Stimulated activated naive B cell treated with anti-CD40 and anti-IgM and Interleukin-4, amounts not matched to agents 10 μg/mL and 1 μg/mL and 100 μg/mL, for 72 hours (primary cell): ENCODE results near the gene PUM2.

ENCODE experiments used
- ATAC-seq, 2 donors: fragments of 150-1000 bp; cut with Tn5 transposase; replicated peaks; 2 replicates each; pipeline ENCODE4 v1.10.0; 2021; ENCODE audit warnings: moderate library complexity in 1 of 2
- DNase-seq: peaks from one replicate; pipeline ENCODE4 v3.0.0; 2021
- H3K27ac Mint-ChIP-seq: one replicate; pipeline ENCODE4 v1.8.0; 2022; ENCODE audit warnings: mild to moderate bottlenecking, mixed read lengths
- H3K27me3 Mint-ChIP-seq, 2 donors: one replicate each; pipeline ENCODE4 v1.8.0; 2022; ENCODE audit warnings: mixed read lengths in 2 of 2
- H3K36me3 Mint-ChIP-seq, 2 donors: one replicate each; pipeline ENCODE4 v1.8.0; 2022; ENCODE audit warnings: mixed read lengths in 2 of 2, mild to moderate bottlenecking in 1 of 2
- H3K4me1 Mint-ChIP-seq, 2 donors: one replicate each; pipeline ENCODE4 v1.8.0; 2022; ENCODE audit warnings: mixed read lengths in 2 of 2, mild to moderate bottlenecking in 1 of 2
- H3K4me3 Mint-ChIP-seq, 2 donors: one replicate each; pipeline ENCODE4 v1.8.0; 2022; ENCODE audit warnings: mild to moderate bottlenecking in 2 of 2, mixed read lengths in 2 of 2, moderate library complexity in 1 of 2
- H3K9me3 Mint-ChIP-seq, 2 donors: one replicate each; pipeline ENCODE4 v1.8.0; 2022; ENCODE audit warnings: mixed read lengths in 2 of 2, mild to moderate bottlenecking in 1 of 2

The PUM2 gene

GRCh38 chr2:20231159-20231558 is 119.5 kb downstream of the PUM2 start:
- peaks cover 39 to 40% of the 10 kb centered on the region in 2 donors for H3K27me3 Mint-ChIP-seq
- no peaks in the 10 kb centered on the region for H3K36me3 Mint-ChIP-seq
- H3K27ac Mint-ChIP-seq = no peak overlapping the region
- no peak for DNase-seq
- H3K9me3 Mint-ChIP-seq = no peaks in the 10 kb centered on the region
- ATAC-seq = no peak
- H3K4me1 Mint-ChIP-seq = no peaks in the 10 kb centered on the region
- H3K4me3 Mint-ChIP-seq = no peak overlapping the region

DNA sequence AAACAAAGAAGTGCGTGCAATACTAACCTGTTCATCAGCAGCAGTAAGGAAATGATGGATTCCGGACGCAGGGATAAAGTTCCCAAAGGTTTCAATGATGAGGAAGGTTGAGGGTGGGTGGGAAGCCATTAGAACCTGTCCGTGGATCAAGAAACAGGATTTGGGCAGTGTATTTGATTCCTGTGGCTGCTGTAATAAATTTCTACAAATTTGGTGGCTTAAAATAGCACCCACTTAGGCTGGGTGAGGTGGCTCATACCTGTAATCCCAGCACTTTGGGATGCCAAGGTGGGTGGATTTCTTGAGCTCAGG is 120.6 kb downstream of the PUM2 start:
- no peaks in the 10 kb centered on the region for H3K9me3 Mint-ChIP-seq
- no peak for DNase-seq
- H3K27me3 Mint-ChIP-seq = peaks cover 40 to 42% of the 10 kb centered on the region in 2 donors
- H3K4me1 Mint-ChIP-seq = peaks cover 5 to 8% of the 10 kb centered on the region in 2 donors
- H3K36me3 Mint-ChIP-seq = no peaks in the 10 kb centered on the region
- no peak overlapping the region for H3K4me3 Mint-ChIP-seq
- no peak overlapping the region for H3K27ac Mint-ChIP-seq
- no peak for ATAC-seq

- Mint-ChIP-seq H3K4me3 (no peak overlapping the region), H3K27me3 (peaks cover 40 to 42% of the 10 kb centered on the region in 2 donors), H3K9me3 (no peaks in the 10 kb centered on the region), H3K27ac (no peak overlapping the region), H3K36me3 (no peaks in the 10 kb centered on the region), H3K4me1 (peaks cover 5 to 8% of the 10 kb centered on the region in 2 donors)
- no peak for ATAC-seq
- no peak for DNase-seq
Measured at GRCh38 chr2:20229322-20230113, 121.1 kb downstream of the PUM2 start.

DNA sequence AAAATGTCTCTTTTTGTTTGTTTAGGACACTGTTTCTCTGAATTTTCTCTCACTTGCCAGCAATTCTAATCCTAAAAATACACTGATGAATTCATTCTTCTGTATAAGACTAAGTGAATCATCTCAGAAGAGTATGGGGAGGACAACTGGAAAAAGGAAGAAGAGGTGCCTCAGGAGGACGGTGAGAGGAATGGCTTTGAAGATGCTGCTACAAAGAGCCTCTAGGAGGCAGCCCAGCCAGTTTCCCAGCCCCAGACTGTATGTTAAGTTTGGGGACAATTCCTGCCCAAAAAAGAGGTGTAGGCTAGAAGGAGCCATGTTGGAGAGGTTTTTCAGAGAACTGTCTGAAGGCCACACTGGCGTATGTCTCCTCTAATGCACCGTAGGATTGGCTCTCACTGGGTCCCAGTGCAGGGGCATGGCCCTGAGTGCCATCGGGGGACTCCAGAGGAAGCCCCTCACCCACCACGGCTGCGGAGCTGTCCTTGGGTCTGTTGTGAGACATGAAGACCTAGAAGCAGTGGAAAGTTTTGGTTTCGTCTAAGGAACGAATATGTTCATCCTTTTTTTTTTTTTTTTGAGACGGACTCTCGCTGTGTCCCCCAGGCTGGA is 122.6 kb downstream of the PUM2 start:
- ATAC-seq = no peak
- Mint-ChIP-seq H3K4me1 (peaks cover 7 to 10% of the 10 kb centered on the region in 2 donors), H3K36me3 (no peaks in the 10 kb centered on the region), H3K27ac (no peak overlapping the region), H3K4me3 (no peak overlapping the region), H3K9me3 (no peaks in the 10 kb centered on the region), H3K27me3 (peaks cover 37 to 44% of the 10 kb centered on the region in 2 donors)
- no peak for DNase-seq

GRCh38 chr2:20226152-20226545 is 124.5 kb downstream of the PUM2 start:
- no peaks in the 10 kb centered on the region for H3K9me3 Mint-ChIP-seq
- peaks cover 43 to 58% of the 10 kb centered on the region in 2 donors for H3K27me3 Mint-ChIP-seq
- no peak for DNase-seq
- no peak for ATAC-seq
- no peak overlapping the region for H3K27ac Mint-ChIP-seq
- no peak overlapping the region for H3K4me3 Mint-ChIP-seq
- no peaks in the 10 kb centered on the region for H3K36me3 Mint-ChIP-seq
- peaks cover 8 to 22% of the 10 kb centered on the region in 2 donors for H3K4me1 Mint-ChIP-seq

GRCh38 chr2:20225294-20226151 is 125.1 kb downstream of the PUM2 start:
- Mint-ChIP-seq H3K9me3 (no peaks in the 10 kb centered on the region), H3K36me3 (no peaks in the 10 kb centered on the region), H3K27ac (no peak overlapping the region), H3K4me1 (peaks cover 8 to 22% of the 10 kb centered on the region in 2 donors), H3K4me3 (peak overlapping the region; percentile 67 to 77), H3K27me3 (peaks cover 38 to 57% of the 10 kb centered on the region in 2 donors)
- ATAC-seq (peak; percentile 63 to 69), DNase-seq (peak; percentile 18)

GRCh38 chr2:20224716-20225293 is 125.8 kb downstream of the PUM2 start, which contains the start of gene SDC1:
Gene SDC1 (minus strand): TSS chr2:20225130. CDS start chr2:20224867, 263 bp downstream.
- H3K9me3 Mint-ChIP-seq = no peaks in the 10 kb centered on the region

GRCh38 chr2:20224164-20224715 is 126.4 kb downstream of the PUM2 start:
- peak overlapping the region in 1 of 2 donors; percentile 77 for H3K4me3 Mint-ChIP-seq
- H3K36me3 Mint-ChIP-seq = no peaks in the 10 kb centered on the region
- ATAC-seq (peak; percentile 22 to 30), DNase-seq (no peak)
- H3K27ac Mint-ChIP-seq = no peak overlapping the region
- H3K4me1 Mint-ChIP-seq = peaks cover 8 to 22% of the 10 kb centered on the region in 2 donors
- H3K27me3 Mint-ChIP-seq = peaks cover 41 to 59% of the 10 kb centered on the region in 2 donors
- no peaks in the 10 kb centered on the region for H3K9me3 Mint-ChIP-seq

More at GRCh38 chr2:20224716-20225293, 125.8 kb downstream of the PUM2 start, which contains the start of gene SDC1:
- ATAC-seq = peak; percentile 39 to 41
- Mint-ChIP-seq H3K27ac (no peak within 1 kb of the TSS), H3K27me3 (peaks cover 44 to 63% of the 10 kb centered on the region in 2 donors), H3K4me3 (peak within 1 kb of the TSS; percentile 67 to 77), H3K36me3 (no peaks in the 10 kb centered on the region), H3K4me1 (peaks cover 8 to 22% of the 10 kb centered on the region in 2 donors)
- DNase-seq = no peak

GRCh38 chr2:20223407-20224163 is 127.1 kb downstream of the PUM2 start:
- Mint-ChIP-seq H3K4me3 (peak overlapping the region; percentile 52 to 64), H3K36me3 (no peaks in the 10 kb centered on the region), H3K27me3 (peaks cover 41 to 55% of the 10 kb centered on the region in 2 donors), H3K4me1 (peaks cover 8 to 22% of the 10 kb centered on the region in 2 donors), H3K9me3 (no peaks in the 10 kb centered on the region), H3K27ac (no peak overlapping the region)
- DNase-seq = peak; percentile 11
- peak; percentile 17 to 40 for ATAC-seq

GRCh38 chr2:20222769-20223406 is 127.8 kb downstream of the PUM2 start:
- H3K4me1 Mint-ChIP-seq = peaks cover 8 to 22% of the 10 kb centered on the region in 2 donors
- peaks cover 43 to 52% of the 10 kb centered on the region in 2 donors for H3K27me3 Mint-ChIP-seq
- H3K27ac Mint-ChIP-seq = no peak overlapping the region
- ATAC-seq = peak in 1 of 2 donors; percentile 6
- no peaks in the 10 kb centered on the region for H3K36me3 Mint-ChIP-seq
- DNase-seq = no peak
- H3K4me3 Mint-ChIP-seq = peak overlapping the region; percentile 39 to 52
- no peaks in the 10 kb centered on the region for H3K9me3 Mint-ChIP-seq

DNA sequence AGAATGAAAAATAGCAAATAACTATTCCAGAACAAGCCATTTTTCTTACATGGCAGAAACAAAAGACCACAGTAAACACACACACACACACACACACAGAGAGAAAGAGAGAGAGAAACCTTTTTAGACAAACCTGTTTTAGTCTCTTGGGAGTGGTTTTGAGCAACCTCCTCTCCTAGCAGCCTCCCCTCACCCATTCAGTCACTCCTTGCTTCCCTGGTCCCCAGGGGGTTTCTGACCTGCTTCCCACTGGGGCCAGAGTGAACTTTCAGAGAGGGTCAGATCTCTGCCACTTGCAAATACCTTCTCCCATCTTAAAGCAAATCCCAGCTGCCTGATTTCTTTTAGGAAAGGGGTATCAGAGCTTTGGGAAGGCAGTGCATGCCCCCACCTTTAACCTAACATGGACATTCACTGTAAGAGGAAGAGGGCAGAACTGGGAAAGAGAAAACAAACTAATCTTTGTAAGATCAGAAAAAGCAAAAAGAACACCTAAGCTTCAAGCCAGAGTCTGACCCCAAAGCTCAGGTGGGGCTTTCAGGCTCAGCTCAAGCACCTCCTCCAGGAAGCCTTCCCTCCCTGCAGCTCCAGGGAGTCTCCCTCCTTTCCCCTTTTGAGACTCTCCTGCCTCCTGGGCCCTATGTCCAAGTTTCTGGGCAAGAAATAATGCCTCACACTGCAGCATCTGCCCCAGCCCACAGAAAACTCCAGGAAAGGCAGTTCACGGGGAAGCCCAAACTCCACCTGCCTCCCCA is 128.5 kb downstream of the PUM2 start:
- Mint-ChIP-seq H3K27me3 (peaks cover 36 to 47% of the 10 kb centered on the region in 2 donors), H3K4me3 (no peak overlapping the region), H3K4me1 (peaks cover 8 to 22% of the 10 kb centered on the region in 2 donors), H3K9me3 (no peaks in the 10 kb centered on the region), H3K36me3 (no peaks in the 10 kb centered on the region), H3K27ac (no peak overlapping the region)
- DNase-seq (no peak), ATAC-seq (no peak)

DNA sequence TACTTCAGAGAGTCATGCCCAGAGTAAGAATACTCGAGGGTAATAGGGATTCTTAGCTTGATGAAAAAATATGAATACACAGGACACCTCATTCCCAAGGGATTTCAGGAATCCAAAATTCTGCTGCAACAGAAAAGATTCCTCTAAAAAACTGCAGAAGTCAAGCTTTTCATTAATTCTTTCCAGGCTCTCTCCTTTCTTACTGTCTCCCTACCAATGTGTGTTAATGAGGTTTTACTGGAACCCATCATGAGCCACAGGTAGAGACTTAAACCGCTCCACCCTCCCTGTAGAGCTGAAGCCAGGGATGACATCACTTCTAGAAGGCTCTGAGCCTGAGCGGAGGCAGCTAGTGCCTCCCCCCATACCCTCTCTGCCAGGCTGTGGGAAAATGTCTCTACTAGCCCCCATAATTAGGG is 129.1 kb downstream of the PUM2 start:
- no peaks in the 10 kb centered on the region for H3K9me3 Mint-ChIP-seq
- no peak overlapping the region for H3K4me3 Mint-ChIP-seq
- no peaks in the 10 kb centered on the region for H3K36me3 Mint-ChIP-seq
- no peak overlapping the region for H3K27ac Mint-ChIP-seq
- H3K27me3 Mint-ChIP-seq = peaks cover 36 to 46% of the 10 kb centered on the region in 2 donors
- ATAC-seq (no peak), DNase-seq (no peak)
- peaks cover 8 to 22% of the 10 kb centered on the region in 2 donors for H3K4me1 Mint-ChIP-seq
